MM.1S (cell line): ENCODE measurements around the gene ZRANB2.

Experiments used
- DNase-seq: peaks from one replicate; pipeline ENCODE4 v3.0.0-alpha.2; 2015
- H2AFZ ChIP-seq: fragments of 300-600 bp; sonication (generic); 2 replicates; pipeline ENCODE4 v1.6.0; 2016; ENCODE audit warnings: antibody characterized with exemption, low read length
- H3F3A ChIP-seq: fragments of 300-600 bp; sonication (generic); 2 replicates; pipeline ENCODE4 v1.6.1; 2016; ENCODE audit warnings: mild to moderate bottlenecking, antibody characterized with exemption, low read length, moderate library complexity, mixed read lengths; ENCODE audit not compliant: insufficient read depth
- H3K27ac ChIP-seq: fragments of 300-600 bp; sonication (generic); 2 replicates; pipeline ENCODE4 v1.5.1; 2016; ENCODE audit warnings: mild to moderate bottlenecking, low read length
- H3K27me3 ChIP-seq: fragments of 300-600 bp; sonication (generic); replicated peaks from 2 replicates; pipeline ENCODE4 v1.6.0; 2016; ENCODE audit warnings: low read length; ENCODE audit not compliant: insufficient read depth
- H3K36me3 ChIP-seq: fragments of 300-600 bp; sonication (generic); replicated peaks from 2 replicates; pipeline ENCODE4 v1.6.1; 2016; ENCODE audit warnings: mild to moderate bottlenecking, low read length, mixed read lengths; ENCODE audit not compliant: insufficient read depth
- H3K4me1 ChIP-seq: fragments of 300-600 bp; sonication (generic); 2 replicates; pipeline ENCODE4 v1.6.1; 2016; ENCODE audit warnings: low read length, mixed read lengths
- H3K4me2 ChIP-seq: fragments of 300-600 bp; sonication (generic); 2 replicates; pipeline ENCODE4 v1.6.0; 2016; ENCODE audit warnings: low read depth, low read length
- H3K4me3 ChIP-seq: fragments of 300-600 bp; sonication (generic); 2 replicates; pipeline ENCODE4 v1.5.1; 2016; ENCODE audit warnings: low read length, mixed read lengths
- H3K79me2 ChIP-seq: fragments of 300-600 bp; sonication (generic); 2 replicates; pipeline ENCODE4 v1.6.1; 2016; ENCODE audit warnings: mixed run types, low read length, mixed read lengths
- H3K9ac ChIP-seq: fragments of 300-600 bp; sonication (generic); 2 replicates; pipeline ENCODE4 v1.6.1; 2016; ENCODE audit warnings: low read length, mixed read lengths
- H3K9me2 ChIP-seq: fragments of 300-600 bp; sonication (generic); replicated peaks from 2 replicates; pipeline ENCODE4 v1.6.1; 2016; ENCODE audit warnings: mild to moderate bottlenecking, low read length, mixed read lengths; ENCODE audit not compliant: insufficient read depth
- H3K9me3 ChIP-seq: fragments of 300-600 bp; sonication (generic); replicated peaks from 2 replicates; pipeline ENCODE4 v1.6.1; 2016; ENCODE audit warnings: mild to moderate bottlenecking, low read length, mixed read lengths; ENCODE audit not compliant: insufficient read depth
- H4K20me1 ChIP-seq: fragments of 300-600 bp; sonication (generic); 2 replicates; pipeline ENCODE4 v1.6.1; 2016; ENCODE audit warnings: mild to moderate bottlenecking, low read length, moderate library complexity, mixed read lengths; ENCODE audit not compliant: insufficient read depth
- EZH2 ChIP-seq: fragments of 300-600 bp; sonication (generic); optimal IDR thresholded peaks from 2 replicates; pipeline ENCODE3; 2017; ENCODE audit warnings: low read depth, mild to moderate bottlenecking, antibody characterized with exemption, low read length, mixed read lengths
- EZH2phosphoT487 ChIP-seq: fragments of 300-600 bp; sonication (generic); IDR thresholded peaks from 2 replicates; pipeline ENCODE4 v1.6.1; 2018; ENCODE audit warnings: antibody characterized with exemption, low read length
- TF ChIP-seq, protein P1 (sequence below): fragments of 300-600 bp; sonication (generic); IDR thresholded peaks from 2 replicates; pipeline ENCODE4 v1.5.1; 2016; ENCODE audit warnings: antibody characterized with exemption, low read length, mixed read lengths

The ZRANB2 gene

DNA sequence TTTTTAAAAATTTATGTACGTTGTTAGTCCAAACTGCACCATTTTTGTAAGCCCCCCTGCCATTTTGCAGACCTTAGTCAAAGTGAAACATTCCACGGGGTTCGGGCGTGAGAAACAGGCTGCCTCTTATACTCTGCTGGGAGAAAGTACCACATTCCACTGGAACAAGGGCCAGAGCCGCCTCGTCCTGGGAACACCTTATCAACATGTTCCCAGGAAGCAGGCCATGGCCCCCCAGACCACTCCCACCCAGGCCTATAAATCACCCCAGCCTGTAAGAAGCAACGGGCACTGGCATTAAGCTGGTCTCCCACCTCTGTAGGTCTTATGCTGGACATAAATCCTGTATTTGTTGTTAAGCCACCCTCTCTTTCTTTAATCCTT lies 854 bp upstream of the ZRANB2 start:
- Histone ChIP-seq H3K27ac (no peak overlapping the region; the same call in 1 of the 2 replicates), H3K9ac (peak overlapping the region; percentile 95; the same call in 1 of the 2 replicates), H3K4me1 (peaks cover 15% of the 10 kb centered on the region), H2AFZ (peak overlapping the region; percentile 69), H3F3A (0 out of 2 replicates have a peak, but pooled peaks cover 3% of the 10 kb centered on the region), H3K9me2 (no peaks in the 10 kb centered on the region), H3K36me3 (peaks cover 16% of the 10 kb centered on the region; the same call in 1 of the 2 replicates), H3K4me3 (peak overlapping the region; percentile 94), H4K20me1 (no peaks in the 10 kb centered on the region; the same call in 1 of the 2 replicates), H3K79me2 (peaks cover 42% of the 10 kb centered on the region), H3K4me2 (peak overlapping the region; percentile 85), H3K9me3 (no peaks in the 10 kb centered on the region), H3K27me3 (no peaks in the 10 kb centered on the region)
- TF ChIP-seq EZH2phosphoT487 (no peak), EZH2 (no peak)
- TF ChIP-seq, protein P1, sequence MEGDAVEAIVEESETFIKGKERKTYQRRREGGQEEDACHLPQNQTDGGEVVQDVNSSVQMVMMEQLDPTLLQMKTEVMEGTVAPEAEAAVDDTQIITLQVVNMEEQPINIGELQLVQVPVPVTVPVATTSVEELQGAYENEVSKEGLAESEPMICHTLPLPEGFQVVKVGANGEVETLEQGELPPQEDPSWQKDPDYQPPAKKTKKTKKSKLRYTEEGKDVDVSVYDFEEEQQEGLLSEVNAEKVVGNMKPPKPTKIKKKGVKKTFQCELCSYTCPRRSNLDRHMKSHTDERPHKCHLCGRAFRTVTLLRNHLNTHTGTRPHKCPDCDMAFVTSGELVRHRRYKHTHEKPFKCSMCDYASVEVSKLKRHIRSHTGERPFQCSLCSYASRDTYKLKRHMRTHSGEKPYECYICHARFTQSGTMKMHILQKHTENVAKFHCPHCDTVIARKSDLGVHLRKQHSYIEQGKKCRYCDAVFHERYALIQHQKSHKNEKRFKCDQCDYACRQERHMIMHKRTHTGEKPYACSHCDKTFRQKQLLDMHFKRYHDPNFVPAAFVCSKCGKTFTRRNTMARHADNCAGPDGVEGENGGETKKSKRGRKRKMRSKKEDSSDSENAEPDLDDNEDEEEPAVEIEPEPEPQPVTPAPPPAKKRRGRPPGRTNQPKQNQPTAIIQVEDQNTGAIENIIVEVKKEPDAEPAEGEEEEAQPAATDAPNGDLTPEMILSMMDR, result no peak
- no peak for DNase-seq

DNA sequence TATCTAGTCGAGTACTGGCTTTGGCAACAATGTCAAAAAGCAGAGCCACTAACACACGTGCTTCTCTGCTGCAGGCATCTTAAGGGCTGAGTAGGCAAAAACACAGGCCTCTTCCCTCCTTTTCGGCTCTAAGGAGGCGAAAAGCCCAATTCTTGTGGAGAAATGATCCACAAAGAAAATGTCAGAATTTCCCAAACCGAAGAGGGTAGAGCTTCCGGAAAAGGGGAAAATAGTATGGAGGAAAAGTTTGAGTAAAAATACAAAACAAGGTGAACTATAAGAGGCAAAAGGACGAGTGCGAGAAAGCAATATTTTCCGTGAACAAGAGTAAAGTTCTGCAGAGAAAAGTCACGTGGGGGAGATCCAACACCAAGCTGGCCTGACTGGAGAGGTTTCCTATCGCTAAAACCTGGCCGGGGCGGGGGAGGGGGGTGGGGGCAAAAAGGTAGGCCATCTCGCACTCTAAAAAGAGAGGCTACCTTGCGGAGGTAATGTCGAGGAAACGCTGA lies 551 bp downstream of the ZRANB2 start:
- TF ChIP-seq, protein P1, result no peak
- TF ChIP-seq EZH2, result no peak
- TF ChIP-seq EZH2phosphoT487, result no peak
- Histone ChIP-seq H3F3A (0 out of 2 replicates have a peak, but pooled peaks cover 3% of the 10 kb centered on the region), H3K27ac (peak overlapping the region; percentile 80; the same call in 1 of the 2 replicates), H4K20me1 (peaks cover 4% of the 10 kb centered on the region; the same call in 1 of the 2 replicates), H3K4me3 (peak overlapping the region; percentile 94), H3K9ac (peak overlapping the region; percentile 95), H3K79me2 (peaks cover 56% of the 10 kb centered on the region), H3K9me3 (no peaks in the 10 kb centered on the region), H3K36me3 (peaks cover 22% of the 10 kb centered on the region; the same call in 1 of the 2 replicates), H3K9me2 (no peaks in the 10 kb centered on the region), H3K4me1 (peaks cover 15% of the 10 kb centered on the region), H3K4me2 (peak overlapping the region; percentile 79), H3K27me3 (no peaks in the 10 kb centered on the region), H2AFZ (peak overlapping the region; percentile 87)
- DNase-seq, result peak; percentile 28

DNA sequence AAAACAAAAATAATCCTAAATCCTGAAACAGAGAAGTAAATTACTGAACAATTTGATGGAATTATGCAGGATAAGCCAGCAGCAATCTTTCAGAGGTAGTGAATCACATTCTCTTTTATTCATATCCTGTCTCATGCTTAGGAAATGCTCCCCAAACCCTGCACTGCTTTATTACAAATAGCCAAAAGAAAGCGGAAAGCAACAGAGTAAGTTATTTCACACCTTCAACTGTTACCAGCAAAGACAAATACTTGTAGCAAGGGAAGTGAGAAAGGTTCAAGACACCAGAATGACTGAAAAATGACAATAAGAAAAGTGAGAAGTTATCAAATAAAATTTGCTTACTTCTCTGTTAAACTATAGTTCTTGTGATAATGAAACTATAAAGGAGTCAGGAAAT lies 6.2 kb downstream of the ZRANB2 start:
- TF ChIP-seq, protein P1, result no peak
- no peak for TF ChIP-seq EZH2phosphoT487
- no peak for TF ChIP-seq EZH2
- Histone ChIP-seq H3K4me1 (peaks cover 9% of the 10 kb centered on the region), H3K4me2 (no peak overlapping the region), H3K9me2 (no peaks in the 10 kb centered on the region), H3F3A (0 out of 2 replicates have a peak, but pooled peaks cover 3% of the 10 kb centered on the region), H3K79me2 (peaks cover 80% of the 10 kb centered on the region), H2AFZ (no peak overlapping the region), H3K4me3 (no peak overlapping the region), H3K27me3 (no peaks in the 10 kb centered on the region), H4K20me1 (peaks cover 4% of the 10 kb centered on the region; the same call in 1 of the 2 replicates), H3K9me3 (no peaks in the 10 kb centered on the region), H3K27ac (no peak overlapping the region), H3K9ac (no peak overlapping the region), H3K36me3 (peaks cover 56% of the 10 kb centered on the region)
- no peak for DNase-seq
